DOHH2 (cell line): ENCODE data around the gene RBP4.

Experiments used
- CTCF ChIP-seq: fragments of 200-600 bp; sonication (generic); IDR thresholded peaks from one replicate; pipeline ENCODE4 v1.5.1; 2014; ENCODE audit warnings: antibody characterized with exemption, mild to moderate bottlenecking, low read depth, low read length; ENCODE audit not compliant: poor library complexity, severe bottlenecking
- EZH2phosphoT487 ChIP-seq: fragments of 200-600 bp; sonication (generic); IDR thresholded peaks from 2 replicates; pipeline ENCODE4 v1.6.1; 2017; ENCODE audit warnings: borderline replicate concordance, mild to moderate bottlenecking, antibody characterized with exemption, low read length, moderate library complexity, mixed read lengths

DNA sequence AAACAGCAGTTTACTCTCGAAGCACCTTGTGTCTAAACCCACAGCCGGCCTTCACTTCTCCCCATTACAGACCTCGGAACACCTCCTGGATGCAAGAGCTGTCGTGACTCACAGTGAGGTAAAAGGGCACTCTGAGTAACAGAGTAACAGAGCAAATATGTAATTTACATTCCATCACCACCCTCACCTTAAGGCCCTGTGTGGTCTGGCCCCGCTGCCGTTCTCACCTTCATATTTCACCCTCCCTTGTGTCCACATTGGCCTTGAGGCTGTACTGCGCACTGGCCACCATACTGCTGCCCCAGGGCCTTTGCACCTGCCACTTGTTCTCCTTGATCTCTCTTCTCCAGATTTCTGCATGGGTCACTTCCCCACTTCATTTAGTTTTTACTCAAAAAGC is 21.9 kb downstream of the RBP4 start:
- TF ChIP-seq CTCF (no peak), EZH2phosphoT487 (no peak)
